Brain pericyte (primary cell): Measurements from ENCODE around the gene NR2E1.

Experiments
- DNase-seq: peaks from one replicate; pipeline ENCODE4 v3.0.0-alpha.2; 2012; ENCODE audit warnings: low read depth, low spot score

Gene NR2E1

GRCh38 chr6:108156180-108156937 lies 9.5 kb upstream of the NR2E1 start:
- DNase-seq: no peak

- DNase-seq: no peak
Measured at GRCh38 chr6:108156938-108157233, 8.9 kb upstream of the NR2E1 start.

DNA sequence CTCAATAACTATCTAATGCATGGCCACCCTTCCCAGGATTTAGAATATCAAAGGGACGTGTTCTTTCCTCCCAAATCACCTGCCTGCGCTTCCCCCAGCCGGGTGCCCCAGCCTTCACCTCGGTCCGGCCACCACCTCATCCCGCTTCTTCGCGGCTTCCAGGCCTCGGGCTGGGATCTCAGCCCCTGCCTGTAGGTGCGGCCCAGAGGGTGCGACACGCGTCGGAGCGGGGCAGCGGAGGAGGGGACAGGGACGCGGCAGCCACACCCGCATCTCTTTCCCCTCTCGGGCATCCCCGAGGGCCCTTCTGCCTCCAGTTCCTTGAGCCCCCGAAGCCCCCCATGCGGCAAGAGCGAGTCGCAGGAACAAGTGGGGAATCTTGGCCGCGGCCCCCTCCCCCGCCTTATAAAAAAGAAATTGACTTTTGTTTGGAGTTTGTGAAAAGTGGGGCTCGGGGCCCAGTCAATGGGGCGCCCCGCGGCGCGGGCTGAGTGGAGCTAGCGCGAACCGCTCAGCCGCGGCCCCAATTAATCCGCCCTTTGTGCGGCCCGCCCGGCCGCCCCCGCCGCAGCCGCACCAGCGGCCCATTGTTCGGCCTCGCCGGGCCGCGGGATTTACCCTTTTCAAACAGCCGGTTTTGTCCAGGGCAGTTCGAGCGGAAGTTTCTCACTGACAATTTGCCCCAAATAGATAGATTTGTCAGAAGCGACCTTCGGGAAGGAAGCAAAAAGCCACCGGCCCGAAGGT lies 8.4 kb upstream of the NR2E1 start:
- DNase-seq: no peak

GRCh38 chr6:108157981-108158525 lies 7.8 kb upstream of the NR2E1 start:
- DNase-seq: no peak

DNA sequence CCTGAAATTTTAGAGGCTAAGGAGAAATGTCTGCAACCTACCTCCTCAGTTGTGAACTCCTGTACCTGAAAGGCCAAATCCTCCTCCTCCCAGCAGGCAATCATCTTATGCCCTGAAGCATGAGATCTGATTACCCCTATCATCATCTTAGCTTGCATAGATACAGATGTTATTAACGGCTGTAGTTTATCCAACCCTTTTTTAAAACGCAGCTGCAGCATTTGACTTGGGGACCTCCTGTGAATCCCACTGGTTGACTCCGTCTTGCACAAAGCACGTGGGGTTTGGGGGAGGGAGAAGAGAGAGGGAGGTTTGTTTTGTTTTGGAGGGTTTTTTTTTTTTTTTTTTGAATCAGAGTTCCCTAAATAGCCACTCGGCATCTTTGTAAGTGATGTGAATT lies 5.8 kb upstream of the NR2E1 start:
- DNase-seq: no peak

- DNase-seq: no peak
Measured at GRCh38 chr6:108161724-108162282, 4.0 kb upstream of the NR2E1 start.

- DNase-seq: no peak
Measured at GRCh38 chr6:108163267-108163643, 2.6 kb upstream of the NR2E1 start.

- DNase-seq: no peak
Measured at GRCh38 chr6:108163644-108164542, 1.9 kb upstream of the NR2E1 start.

GRCh38 chr6:108164543-108164814 lies 1.3 kb upstream of the NR2E1 start:
- DNase-seq: no peak

DNA sequence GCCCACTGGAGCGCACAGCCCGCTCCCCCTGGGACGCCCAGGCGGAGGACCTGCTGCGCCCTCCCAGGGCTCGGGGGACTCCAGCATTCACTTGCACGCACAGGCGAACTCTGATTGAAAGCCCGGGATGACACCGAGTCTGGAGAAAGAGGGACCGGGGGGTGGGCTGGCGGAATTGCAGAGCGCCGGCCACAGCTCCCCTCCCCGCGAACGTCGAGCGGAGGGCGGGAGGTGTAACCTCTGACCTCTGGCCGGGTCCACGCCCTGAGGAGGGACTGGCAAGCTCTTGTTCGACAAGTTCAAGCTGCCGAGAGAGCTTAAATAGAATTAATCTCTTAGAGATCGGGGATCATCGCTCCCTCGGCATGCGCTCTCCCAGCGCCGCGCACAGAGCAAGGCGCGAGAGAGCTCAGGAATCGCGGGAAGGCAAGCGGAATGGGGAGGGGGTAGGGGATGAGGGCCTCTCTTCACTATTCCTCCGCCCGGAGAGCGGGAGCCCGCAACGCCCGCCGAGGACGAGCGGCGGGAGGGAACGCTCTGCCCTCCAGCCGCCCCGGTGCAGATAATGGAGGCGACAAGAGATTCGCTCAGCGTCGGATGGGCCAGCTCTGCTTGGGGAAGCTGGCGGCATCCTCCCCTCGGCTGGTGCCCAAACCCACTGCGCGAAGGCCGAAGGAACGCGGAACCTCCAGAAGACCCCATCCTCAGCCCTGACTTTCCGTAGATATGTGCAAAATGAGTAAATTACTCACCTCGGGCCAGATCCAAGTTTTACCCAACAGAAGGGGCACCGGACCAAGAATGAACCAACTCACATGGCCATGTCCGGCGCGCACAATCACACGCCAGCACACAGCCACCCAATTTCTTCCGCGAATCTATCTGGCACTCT lies 761 bp upstream of the NR2E1 start:
- no peak for DNase-seq

GRCh38 chr6:108166664-108167448 lies 1.0 kb downstream of the NR2E1 start:
- DNase-seq: no peak

- DNase-seq: no peak
Measured at GRCh38 chr6:108167449-108168089, 1.7 kb downstream of the NR2E1 start.

GRCh38 chr6:108168090-108168463 lies 2.3 kb downstream of the NR2E1 start:
- no peak for DNase-seq

DNA sequence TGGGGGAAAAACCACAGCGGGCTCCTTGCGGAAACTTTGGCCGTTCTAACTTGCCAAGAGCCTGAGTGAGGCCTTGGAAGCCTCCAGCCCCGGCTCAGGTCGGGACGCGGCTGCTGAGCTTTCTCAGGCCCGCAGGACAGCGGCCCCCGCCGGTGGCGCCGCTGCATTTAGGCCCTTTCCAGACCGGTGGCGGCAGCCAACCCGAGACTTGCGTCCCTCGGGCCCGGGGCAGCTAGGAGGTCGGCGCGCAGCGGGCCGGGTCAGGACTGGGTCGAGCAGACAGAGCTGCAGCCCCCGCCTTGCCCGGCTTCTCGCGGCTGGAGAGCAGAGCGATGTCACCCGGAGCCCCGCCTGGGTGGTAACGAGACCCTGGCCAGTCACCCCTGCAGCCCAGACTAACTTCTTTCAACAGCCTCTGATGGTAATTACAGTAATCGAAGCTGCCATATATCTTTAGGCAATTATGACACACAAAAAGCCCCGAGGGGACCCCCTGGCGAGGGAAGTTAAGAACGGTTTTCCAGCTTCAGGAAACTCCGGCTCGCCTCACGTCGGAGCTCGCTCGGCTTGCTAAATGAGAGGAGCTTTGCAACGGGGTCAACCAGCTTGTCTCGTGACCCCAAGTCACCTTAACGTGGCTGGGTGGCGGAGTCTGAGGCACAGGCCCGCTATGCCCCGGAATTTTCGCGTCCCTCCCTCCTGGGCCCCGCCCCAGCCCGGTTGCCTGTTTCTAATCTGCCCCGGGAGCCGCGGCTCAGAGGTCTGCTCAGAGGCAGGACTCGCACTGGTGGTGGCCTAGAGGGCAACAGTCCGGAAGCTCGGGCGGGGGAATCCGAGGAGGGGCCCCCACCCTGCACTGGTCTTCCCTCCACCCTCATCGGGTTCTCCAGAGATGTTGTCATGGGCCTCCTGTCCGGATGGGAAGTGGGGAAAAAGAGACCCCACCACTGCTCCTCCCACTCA lies 3.0 kb downstream of the NR2E1 start:
- no peak for DNase-seq

- DNase-seq: no peak
Measured at GRCh38 chr6:108169464-108170331, 3.9 kb downstream of the NR2E1 start.

DNA sequence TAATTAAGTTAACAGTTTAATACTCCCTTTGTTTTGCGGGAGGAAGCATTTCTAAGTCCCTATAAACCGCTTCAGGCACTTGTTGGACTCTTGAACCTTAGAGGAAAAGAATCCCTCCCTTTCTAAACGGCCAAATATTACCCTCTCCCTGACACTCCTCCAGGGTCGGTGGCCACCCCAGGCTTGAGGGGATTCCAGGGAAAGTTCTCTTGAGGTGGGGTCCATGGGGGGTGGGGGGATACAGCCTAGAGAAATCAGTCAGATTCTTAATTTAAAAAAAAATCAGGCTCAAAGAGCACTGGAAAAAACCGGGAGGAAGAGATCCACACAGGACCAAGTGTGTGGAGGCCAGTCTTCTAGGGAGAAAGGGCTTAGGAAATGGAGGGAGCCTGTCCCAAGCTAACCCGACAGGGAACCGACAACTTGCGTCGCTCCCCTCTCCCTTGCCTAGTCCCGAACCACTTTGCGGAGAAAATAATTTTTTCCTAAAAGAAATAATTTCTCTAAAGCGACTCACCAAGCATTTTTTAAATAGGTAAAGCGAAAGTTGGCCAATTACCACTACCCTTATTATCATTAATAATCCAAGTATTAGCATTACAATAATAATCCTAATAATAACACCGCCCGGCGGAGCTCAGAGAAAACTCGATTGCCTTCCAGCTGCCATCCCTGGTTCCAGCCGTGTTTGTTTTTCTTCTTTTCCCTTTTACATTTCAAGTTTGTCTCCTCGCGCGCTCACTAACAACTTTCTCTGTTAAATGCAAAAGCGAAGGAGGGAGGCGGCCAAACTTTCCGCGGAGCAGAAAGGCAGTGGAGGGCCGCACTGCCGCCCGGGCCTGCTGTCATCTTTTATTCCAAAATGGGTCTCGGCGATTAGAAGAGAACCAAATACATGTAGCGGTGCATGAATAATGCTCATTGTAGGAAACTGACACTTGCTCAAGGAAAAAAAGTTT lies 4.8 kb downstream of the NR2E1 start:
- no peak for DNase-seq
